Measurements from ENCODE around the gene PDHA1.

DNA sequence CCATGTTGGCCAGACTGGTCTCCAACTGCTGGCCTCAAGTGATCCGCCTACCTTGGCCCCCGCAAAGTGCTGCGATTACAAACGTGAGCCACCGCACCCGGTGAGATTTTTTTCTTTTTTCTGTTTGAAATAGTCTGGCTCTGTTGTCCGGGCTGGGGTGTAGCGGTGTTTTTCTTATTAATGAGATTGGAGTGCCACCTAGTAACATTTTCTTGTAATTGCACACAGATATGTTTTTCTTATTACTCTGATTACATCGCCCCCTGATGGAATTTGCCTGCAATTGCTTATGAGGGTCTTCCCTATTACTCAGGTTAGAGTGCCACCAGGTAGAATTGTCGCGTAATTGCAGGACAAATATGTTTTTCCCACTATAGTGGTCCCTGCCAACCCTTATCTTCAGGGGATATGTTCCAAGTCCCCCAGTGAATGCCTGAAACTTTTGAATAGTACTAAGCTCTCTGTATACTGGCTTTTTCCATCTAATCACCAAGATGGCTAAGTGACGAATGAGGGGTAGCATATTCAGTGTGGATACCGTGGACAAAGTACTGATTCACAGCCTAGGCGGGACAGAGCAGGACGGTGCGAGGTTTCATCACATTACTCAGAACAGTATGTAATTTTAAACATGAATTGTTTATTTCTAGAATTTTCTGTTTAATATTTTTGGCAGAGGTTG lies 8.6 kb upstream of the PDHA1 start:
- TF ChIP-seq EZH2phosphoT487 (IDR thresholded peaks at IDR 0.05; ENCODE audit: insufficient read depth, low read depth), result no peak
- no peak for TF ChIP-seq EZH2 (IDR thresholded peaks at IDR 0.05; ENCODE audit: insufficient read depth, poor library complexity, severe bottlenecking)

Measured in GM23248 (cell line).